HG03558 (cell line): ENCODE data around the gene TRIO.
A peak's percentile ranks its signal among the peaks of the same experiment; 100 is the strongest.
"Not testable (repeated sequence)": the region's sequence is repeated elsewhere in the genome, so short reads cannot be mapped to it uniquely, and the experiment has no call there.

Experiments
- ATAC-seq: cut with Tn5 transposase; IDR thresholded peaks from one replicate; pipeline ENCODE4 v1.9.1; 2021; ENCODE audit warnings: moderate number of reproducible peaks; ENCODE audit not compliant: unreplicated experiment; ENCODE audit errors: extremely low read depth

TRIO gene

GRCh38 chr5:14415024-14415697 is 272.0 kb downstream of the TRIO start:
- ATAC-seq, result peak; percentile 80

GRCh38 chr5:14415698-14416074 is 272.5 kb downstream of the TRIO start:
- no peak for ATAC-seq

GRCh38 chr5:14416621-14417275 is 273.6 kb downstream of the TRIO start:
- ATAC-seq, result no peak

- no peak for ATAC-seq
These were observed 274.2 kb downstream of the TRIO start for GRCh38 chr5:14417276-14417730.

- no peak for ATAC-seq
These were observed 274.9 kb downstream of the TRIO start for GRCh38 chr5:14417792-14418765.

- no peak for ATAC-seq
These were observed 276.5 kb downstream of the TRIO start for GRCh38 chr5:14419686-14420085.

GRCh38 chr5:14420101-14420811 is 277.1 kb downstream of the TRIO start:
- no peak for ATAC-seq

GRCh38 chr5:14421851-14422250 is 278.7 kb downstream of the TRIO start:
- ATAC-seq, result no peak

- ATAC-seq, result no peak
These were observed 281.0 kb downstream of the TRIO start for GRCh38 chr5:14424011-14424685.

- ATAC-seq, result no peak
These were observed 282.4 kb downstream of the TRIO start for GRCh38 chr5:14425559-14425958.

- no peak for ATAC-seq
These were observed 283.4 kb downstream of the TRIO start for GRCh38 chr5:14426521-14426920.

GRCh38 chr5:14428302-14429081 is 285.4 kb downstream of the TRIO start:
- no peak for ATAC-seq

- ATAC-seq, result no peak
These were observed 286.2 kb downstream of the TRIO start for GRCh38 chr5:14429101-14430050.

- ATAC-seq, result no peak
These were observed 288.4 kb downstream of the TRIO start for GRCh38 chr5:14431534-14431933.

- ATAC-seq, result no peak
These were observed 289.9 kb downstream of the TRIO start for GRCh38 chr5:14432931-14433589.

- ATAC-seq, result no peak
These were observed 292.3 kb downstream of the TRIO start for GRCh38 chr5:14435481-14435880.

GRCh38 chr5:14436122-14436521 is 293.0 kb downstream of the TRIO start:
- not testable (repeated sequence) for ATAC-seq
